Ishikawa (cell line): Measurements from ENCODE around the gene DRD4.

Experiments
- CEBPB ChIP-seq: IDR thresholded peaks from 2 replicates; pipeline ENCODE4 v1.6.1; 2012
- CREB1 ChIP-seq: IDR thresholded peaks from 2 replicates; pipeline ENCODE4 v1.6.1; 2012; ENCODE audit warnings: low read depth
- EGR1 ChIP-seq: IDR thresholded peaks from 2 replicates; pipeline ENCODE4 v1.6.1; 2012
- EP300 ChIP-seq: IDR thresholded peaks from 2 replicates; pipeline ENCODE4 v1.6.1; 2012; ENCODE audit warnings: borderline replicate concordance
- FOXM1 ChIP-seq: IDR thresholded peaks from 2 replicates; pipeline ENCODE4 v1.6.1; 2012; ENCODE audit warnings: low read depth, borderline replicate concordance
- NFIC ChIP-seq: IDR thresholded peaks from 2 replicates; pipeline ENCODE4 v1.6.1; 2012
- RAD21 ChIP-seq: IDR thresholded peaks from 2 replicates; pipeline ENCODE4 v1.6.1; 2012; ENCODE audit warnings: low read depth
- TAF1 ChIP-seq: IDR thresholded peaks from 2 replicates; pipeline ENCODE4 v1.6.1; 2012; ENCODE audit warnings: low read depth, mild to moderate bottlenecking
- TCF12 ChIP-seq: IDR thresholded peaks from 2 replicates; pipeline ENCODE4 v1.6.1; 2012; ENCODE audit warnings: low read depth
- TEAD4 ChIP-seq: IDR thresholded peaks from 2 replicates; pipeline ENCODE4 v1.6.1; 2012
- YY1 ChIP-seq: IDR thresholded peaks from 2 replicates; pipeline ENCODE4 v1.6.1; 2012; ENCODE audit warnings: low read depth
- ZBTB7A ChIP-seq: IDR thresholded peaks from 2 replicates; pipeline ENCODE4 v1.6.1; 2012; ENCODE audit warnings: low read depth
- TF ChIP-seq, protein P1 (sequence below): IDR thresholded peaks from 2 replicates; pipeline ENCODE4 v1.6.1; 2012; ENCODE audit warnings: low read depth, mild to moderate bottlenecking
- TF ChIP-seq, protein P2 (sequence below): IDR thresholded peaks from 2 replicates; pipeline ENCODE4 v1.6.1; 2012
- TF ChIP-seq, protein P3 (sequence below): IDR thresholded peaks from 2 replicates; pipeline ENCODE4 v1.6.1; 2012

The DRD4 gene

DNA sequence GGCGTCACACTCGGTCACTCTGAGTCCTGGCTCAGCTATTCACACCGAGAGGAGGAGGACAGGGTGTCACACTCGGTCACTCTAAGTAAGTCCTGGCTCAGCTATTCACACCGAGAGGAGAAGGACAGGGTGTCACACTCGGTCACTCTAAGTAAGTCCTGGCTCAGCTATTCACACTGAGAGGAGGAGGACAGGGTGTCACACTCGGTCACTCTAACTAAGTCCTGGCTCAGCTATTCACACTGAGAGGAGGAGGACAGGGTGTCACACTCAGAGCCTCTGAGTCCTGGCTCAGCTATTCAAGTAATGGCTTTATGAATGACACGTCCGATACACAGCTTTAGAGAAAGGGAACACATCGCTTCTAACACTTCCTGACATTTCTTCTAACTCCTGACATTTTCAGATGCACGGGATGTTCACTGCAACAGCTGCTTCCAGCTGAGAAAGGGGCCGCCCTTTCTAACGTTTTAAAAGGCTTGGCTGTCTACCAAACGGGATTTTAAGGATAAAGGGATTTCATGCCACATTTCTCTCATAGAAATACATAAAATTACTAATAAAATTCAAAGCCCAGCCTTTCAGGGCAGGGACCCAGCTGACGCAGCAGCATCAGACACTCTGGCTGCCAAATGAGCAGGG is 28.1 kb downstream of the DRD4 start:
- TF ChIP-seq, protein P1, sequence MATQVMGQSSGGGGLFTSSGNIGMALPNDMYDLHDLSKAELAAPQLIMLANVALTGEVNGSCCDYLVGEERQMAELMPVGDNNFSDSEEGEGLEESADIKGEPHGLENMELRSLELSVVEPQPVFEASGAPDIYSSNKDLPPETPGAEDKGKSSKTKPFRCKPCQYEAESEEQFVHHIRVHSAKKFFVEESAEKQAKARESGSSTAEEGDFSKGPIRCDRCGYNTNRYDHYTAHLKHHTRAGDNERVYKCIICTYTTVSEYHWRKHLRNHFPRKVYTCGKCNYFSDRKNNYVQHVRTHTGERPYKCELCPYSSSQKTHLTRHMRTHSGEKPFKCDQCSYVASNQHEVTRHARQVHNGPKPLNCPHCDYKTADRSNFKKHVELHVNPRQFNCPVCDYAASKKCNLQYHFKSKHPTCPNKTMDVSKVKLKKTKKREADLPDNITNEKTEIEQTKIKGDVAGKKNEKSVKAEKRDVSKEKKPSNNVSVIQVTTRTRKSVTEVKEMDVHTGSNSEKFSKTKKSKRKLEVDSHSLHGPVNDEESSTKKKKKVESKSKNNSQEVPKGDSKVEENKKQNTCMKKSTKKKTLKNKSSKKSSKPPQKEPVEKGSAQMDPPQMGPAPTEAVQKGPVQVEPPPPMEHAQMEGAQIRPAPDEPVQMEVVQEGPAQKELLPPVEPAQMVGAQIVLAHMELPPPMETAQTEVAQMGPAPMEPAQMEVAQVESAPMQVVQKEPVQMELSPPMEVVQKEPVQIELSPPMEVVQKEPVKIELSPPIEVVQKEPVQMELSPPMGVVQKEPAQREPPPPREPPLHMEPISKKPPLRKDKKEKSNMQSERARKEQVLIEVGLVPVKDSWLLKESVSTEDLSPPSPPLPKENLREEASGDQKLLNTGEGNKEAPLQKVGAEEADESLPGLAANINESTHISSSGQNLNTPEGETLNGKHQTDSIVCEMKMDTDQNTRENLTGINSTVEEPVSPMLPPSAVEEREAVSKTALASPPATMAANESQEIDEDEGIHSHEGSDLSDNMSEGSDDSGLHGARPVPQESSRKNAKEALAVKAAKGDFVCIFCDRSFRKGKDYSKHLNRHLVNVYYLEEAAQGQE, result no peak
- TF ChIP-seq, protein P2, sequence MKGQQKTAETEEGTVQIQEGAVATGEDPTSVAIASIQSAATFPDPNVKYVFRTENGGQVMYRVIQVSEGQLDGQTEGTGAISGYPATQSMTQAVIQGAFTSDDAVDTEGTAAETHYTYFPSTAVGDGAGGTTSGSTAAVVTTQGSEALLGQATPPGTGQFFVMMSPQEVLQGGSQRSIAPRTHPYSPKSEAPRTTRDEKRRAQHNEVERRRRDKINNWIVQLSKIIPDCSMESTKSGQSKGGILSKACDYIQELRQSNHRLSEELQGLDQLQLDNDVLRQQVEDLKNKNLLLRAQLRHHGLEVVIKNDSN, result no peak
- TF ChIP-seq TAF1 (no peak), FOXM1 (no peak), EGR1 (no peak), CEBPB (no peak), NFIC (no peak), YY1 (no peak)
- TF ChIP-seq, protein P3, sequence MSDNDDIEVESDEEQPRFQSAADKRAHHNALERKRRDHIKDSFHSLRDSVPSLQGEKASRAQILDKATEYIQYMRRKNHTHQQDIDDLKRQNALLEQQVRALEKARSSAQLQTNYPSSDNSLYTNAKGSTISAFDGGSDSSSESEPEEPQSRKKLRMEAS, result no peak

DNA sequence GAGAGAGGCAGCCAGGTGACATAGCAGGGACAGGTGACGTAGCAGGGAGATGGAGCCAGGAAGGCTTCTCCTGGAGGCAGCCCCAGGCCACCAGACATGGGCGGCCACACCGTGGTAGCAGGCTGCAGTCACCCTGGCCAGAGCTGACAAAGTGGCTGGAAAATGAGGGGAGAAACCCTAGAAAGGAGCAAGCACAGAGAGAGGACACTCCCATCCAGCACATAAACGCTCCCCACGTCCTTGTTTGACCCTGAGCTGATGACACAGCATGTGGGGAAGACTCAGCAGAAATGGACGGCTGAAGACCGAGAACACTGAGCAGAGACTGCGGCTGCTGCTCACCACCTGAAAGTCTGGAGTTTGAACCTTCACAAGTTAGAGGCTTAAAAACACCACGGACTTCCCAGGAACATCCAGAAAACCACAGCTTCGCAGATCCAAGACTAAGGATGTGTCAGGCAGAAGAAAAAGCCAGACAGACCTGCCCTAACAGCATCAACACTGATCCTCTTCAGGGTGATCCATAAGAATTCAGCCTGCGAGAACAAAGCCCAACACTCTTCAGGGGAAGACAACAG is 28.7 kb downstream of the DRD4 start:
- TF ChIP-seq CREB1 (no peak), ZBTB7A (no peak), EP300 (no peak), NFIC (no peak), TCF12 (no peak), CEBPB (no peak)
- TF ChIP-seq, protein P1, result no peak
- TF ChIP-seq, protein P2, result no peak

DNA sequence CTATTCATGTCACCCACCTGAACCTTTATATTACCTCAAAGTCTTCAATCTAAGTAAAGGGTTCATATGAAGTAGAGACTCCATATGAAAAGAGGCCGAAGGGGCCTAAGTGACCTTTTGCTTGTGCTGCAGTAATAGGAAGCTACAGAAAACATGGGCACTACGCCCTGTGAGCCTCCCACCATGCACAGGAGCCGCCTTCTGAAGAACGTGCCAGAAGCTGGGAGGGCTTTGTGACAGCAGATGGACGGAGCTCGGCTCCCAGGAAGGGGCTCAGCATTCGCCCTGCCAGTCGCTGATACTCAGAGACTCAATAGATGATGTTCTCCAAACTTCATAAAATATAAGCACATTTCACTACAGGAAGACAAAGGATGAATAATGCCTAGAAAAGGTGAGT is 36.8 kb downstream of the DRD4 start:
- TF ChIP-seq CEBPB (no peak), TAF1 (no peak), ZBTB7A (no peak), TCF12 (no peak), NFIC (no peak), TEAD4 (no peak), EP300 (no peak), EGR1 (no peak), CREB1 (no peak)
- TF ChIP-seq, protein P1, result no peak
- TF ChIP-seq, protein P2, result no peak
- TF ChIP-seq, protein P3, result no peak

DNA sequence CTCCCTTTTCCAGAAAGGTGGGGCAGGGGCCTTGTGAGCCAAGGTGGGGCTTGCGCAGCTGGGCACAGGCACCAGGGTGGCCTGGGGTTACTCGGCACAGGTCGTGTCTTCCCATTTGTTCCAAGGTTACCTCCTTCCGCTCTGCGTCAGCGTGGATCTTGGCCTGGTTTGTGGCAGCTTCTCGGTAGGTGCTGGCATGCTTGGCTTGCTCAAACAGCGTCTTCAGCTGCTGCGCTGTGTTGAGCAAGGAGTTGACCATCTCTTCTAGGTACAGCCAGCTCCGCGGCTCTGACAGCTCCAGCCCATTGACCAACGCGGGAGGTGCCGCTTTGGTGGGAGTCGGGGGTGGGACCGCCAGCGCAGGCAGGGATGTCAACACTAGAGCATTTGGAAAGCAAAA is 37.3 kb downstream of the DRD4 start:
- TF ChIP-seq EGR1, result no peak
- TF ChIP-seq CEBPB, result no peak
- no peak for TF ChIP-seq TEAD4
- no peak for TF ChIP-seq RAD21
- no peak for TF ChIP-seq TAF1
- TF ChIP-seq NFIC, result no peak
- TF ChIP-seq YY1, result no peak
- TF ChIP-seq, protein P1, result no peak
- no peak for TF ChIP-seq ZBTB7A
- TF ChIP-seq, protein P2, result no peak
- TF ChIP-seq FOXM1, result no peak
- TF ChIP-seq CREB1, result no peak
- no peak for TF ChIP-seq TCF12
- TF ChIP-seq, protein P3, result no peak
- no peak for TF ChIP-seq EP300
